Stimulated activated CD4-positive, alpha-beta T cell treated with anti-CD3 and anti-CD28 coated beads, Interleukin-2, amount 100 ng/mL, for 48 hours (primary cell): ENCODE measurements around the gene PNPLA5.

Experiments used
- DNase-seq, 2 donors: peaks; one replicate each; pipeline ENCODE4 v3.0.0-alpha.2; 2020

The PNPLA5 gene

GRCh38 chr22:43853328-43853931 is 38.4 kb downstream of the PNPLA5 start:
- DNase-seq: no peak

- no peak for DNase-seq
These were observed 39.1 kb downstream of the PNPLA5 start for GRCh38 chr22:43852573-43853327.

- DNase-seq: no peak
These were observed 39.9 kb downstream of the PNPLA5 start for GRCh38 chr22:43851979-43852307.

GRCh38 chr22:43851058-43851978 is 40.5 kb downstream of the PNPLA5 start:
- DNase-seq: no peak

GRCh38 chr22:43850529-43850928 is 41.3 kb downstream of the PNPLA5 start:
- no peak for DNase-seq

DNA sequence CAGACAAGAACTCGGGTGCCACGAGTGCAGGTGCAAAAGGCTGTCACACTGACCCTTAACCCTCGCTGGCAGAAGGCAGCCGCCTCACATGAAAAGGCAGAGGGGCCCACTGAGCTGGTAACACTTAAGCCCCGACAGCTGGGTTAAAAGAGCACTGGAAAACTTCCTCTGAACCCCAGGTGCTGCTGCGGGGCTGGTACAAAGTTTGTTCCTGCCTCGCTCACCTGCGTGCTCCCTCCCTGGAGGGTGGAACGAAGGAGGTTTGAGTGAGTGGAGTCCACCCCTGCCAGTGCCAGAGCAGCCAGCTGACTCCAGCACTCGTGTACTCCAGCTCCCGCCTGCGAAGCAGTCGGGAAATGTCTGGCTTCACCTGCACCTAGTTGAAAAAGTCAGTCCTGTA is 42.1 kb downstream of the PNPLA5 start:
- DNase-seq: no peak

- no peak for DNase-seq
These were observed 43.2 kb downstream of the PNPLA5 start for GRCh38 chr22:43848366-43849171.

GRCh38 chr22:43847376-43848289 is 44.2 kb downstream of the PNPLA5 start:
- no peak for DNase-seq

DNA sequence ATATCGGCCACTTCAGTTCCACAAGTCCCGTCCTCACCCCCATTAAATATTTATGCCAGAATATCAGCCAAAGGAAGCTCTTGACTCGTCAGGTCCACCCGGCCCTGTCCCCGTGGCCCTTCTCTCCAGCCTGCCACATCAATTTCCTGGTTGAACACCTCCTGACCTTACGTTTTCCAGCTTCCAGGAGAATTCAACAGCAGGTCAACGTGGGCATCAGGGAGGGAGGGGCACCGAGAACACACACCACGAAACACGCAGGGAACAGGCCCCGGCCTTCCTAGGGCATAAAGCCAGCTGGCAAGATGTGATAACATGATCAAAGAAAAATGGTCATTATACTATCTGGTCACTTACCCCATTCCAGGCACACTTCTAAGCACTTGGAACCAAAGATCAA is 44.8 kb downstream of the PNPLA5 start:
- DNase-seq: no peak

GRCh38 chr22:43845981-43846380 is 45.8 kb downstream of the PNPLA5 start:
- DNase-seq: no peak

DNA sequence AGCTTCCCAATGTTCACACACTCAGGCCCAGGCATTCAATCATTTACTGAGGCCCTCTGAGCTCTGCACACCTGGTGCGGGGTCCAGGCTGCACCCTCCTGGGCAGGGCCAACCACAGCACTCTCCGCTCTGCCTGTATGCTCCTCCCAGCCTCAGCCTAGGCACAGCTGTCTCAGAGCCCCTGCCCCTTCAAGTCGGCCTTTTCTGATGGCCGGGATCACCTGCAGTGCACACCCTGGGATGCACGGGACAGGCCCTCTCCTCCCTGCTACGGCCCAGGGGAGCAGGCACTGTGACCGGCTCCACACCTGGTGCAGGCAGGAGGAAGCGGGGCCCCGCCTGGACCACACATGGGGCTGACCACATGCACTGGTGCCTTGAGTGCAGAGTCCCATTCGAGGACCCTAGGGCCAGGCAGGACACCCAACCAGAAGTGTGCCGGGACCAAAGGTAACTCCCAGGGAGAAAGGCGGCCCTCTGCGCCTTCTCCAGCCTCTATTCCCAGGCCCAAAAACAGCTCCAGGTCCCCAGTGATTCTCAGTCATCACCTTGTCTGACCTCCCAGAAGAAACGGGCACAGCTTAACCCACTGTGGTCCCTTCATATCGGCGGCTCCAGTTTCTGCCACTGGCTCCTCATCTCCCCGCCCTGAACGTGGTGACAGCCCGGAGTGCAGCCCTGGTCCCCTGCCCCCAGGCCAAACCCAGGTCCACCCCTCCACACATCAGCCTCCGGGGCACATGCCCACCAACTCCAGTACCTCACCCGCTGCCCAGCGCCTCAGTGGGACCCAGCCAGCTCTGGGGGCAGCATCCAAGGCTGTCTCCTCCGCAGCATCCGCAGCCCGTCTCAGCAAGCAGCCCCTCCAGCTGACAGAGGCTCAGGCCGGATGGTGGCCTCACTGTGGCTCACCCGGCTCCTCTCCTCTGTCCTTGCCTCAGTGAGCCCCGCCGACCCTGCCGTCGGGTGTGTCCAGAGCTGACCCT is 47.0 kb downstream of the PNPLA5 start:
- DNase-seq: no peak

DNA sequence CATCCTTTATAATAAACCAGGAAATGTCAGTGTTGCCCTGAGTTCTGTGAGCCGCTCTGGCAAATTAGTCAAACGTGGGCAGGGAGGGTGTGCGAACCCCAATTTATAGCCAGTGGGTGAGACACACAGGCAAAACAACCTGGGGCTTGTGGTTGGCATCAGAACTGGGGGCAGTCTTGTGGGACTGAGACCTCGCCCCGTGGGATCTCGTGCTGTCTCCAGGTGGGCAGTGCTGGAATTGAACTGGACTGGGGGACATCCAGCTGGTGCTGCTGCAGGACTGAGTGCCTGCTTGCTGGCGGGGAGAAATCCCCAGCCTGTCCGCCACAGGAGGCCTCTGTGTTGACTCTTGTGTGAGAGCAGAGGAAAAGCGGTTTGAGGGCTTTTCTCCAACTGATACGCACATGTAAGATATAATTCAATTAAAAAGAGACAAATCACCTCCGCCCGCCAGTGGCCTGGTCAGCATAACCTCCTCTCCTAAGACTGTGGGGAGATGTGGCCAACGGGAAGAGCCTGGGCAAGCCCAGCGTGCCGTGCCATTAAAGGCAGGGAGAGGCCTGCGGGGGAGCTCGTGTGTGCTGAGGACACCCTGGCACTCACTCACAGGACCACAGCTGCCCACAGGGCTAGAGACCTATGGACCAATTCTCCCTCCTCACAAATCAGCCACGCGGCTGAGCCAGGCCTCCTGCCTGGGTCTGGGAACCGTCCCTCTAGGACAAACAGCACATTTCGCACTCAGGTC is 47.9 kb downstream of the PNPLA5 start:
- no peak for DNase-seq

DNA sequence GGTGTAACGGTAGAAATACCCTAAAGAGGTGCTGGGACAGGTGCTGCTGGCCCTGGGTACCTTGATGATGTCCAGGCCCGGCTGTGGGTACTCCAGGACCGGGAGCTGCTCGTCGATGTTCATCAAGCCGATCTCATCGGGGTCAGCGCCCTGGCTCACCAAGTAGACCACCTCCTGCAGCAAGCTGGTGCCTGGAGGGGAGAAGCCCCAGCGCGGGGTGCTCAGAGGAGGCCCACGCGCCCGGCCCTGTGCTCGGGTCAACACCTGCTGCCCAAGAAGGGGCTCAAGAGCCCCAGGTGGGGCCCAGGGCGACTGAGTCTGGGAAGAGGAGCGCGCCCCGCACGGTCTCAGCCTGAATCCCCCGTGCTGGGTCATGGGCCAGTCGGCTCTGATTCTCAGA is 50.1 kb downstream of the PNPLA5 start:
- DNase-seq: no peak

- DNase-seq: no peak
These were observed 51.0 kb downstream of the PNPLA5 start for GRCh38 chr22:43840851-43841250.

DNA sequence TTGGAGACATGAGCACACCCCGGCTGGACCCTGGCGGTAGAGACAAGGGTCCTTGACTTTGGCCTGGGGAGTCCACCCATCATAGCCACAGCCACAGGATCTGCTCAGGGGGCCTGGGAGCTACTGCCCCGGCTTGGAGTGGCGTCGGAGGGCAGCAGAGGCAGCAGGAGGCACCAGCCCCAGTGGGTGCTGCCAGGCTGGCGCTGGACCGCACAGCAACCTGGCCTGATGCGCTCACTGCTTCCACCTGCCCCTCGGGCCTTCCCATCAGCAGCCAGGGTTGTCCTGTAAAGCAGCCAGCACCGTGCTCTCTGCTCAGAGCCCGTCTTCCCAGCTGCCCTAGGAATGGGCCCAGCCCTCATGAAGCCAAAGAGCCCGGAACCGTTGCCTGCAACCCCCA is 51.4 kb downstream of the PNPLA5 start:
- no peak for DNase-seq

- DNase-seq: no peak
These were observed 52.0 kb downstream of the PNPLA5 start for GRCh38 chr22:43839781-43840180.

GRCh38 chr22:43838571-43839307 is 53.1 kb downstream of the PNPLA5 start:
- DNase-seq: no peak

DNA sequence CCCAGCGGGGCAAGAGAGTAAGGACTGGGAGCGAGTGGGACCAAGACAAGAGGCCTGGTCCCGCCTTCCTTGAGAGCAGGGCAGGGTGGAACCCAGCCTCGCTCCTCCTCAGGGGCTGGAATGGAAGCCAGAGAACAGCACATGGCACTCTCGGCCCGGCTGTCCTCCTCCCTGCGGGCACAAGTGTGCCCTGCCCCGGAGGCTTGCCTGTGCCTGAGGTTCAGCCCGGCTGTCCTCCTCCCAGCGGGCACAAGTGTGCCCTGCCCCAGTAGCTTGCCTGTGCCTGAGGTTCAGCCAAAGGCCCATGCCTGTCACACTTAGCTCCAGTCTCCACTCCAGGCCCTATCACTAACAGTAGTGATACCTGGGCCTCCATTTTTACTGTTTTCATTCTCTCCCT is 53.7 kb downstream of the PNPLA5 start:
- no peak for DNase-seq

DNA sequence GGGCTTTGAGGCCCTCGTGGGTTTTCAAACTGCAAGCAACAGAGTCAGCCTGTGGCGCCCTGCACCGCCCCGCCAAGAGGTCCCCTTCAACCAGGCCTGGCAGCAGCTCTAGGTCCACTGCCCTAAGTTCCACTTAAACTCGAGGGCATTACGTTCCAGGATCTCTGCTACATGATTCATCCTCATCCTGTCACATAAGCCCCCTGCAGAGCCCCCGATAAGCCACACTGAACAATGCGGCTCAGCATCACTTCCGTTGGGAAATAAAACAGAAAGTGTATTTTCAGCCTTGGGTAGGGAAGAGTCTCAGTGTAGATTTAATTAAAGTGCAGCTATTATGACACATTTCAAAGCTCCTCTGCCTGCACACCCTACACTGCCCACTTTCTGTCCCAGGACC is 54.1 kb downstream of the PNPLA5 start:
- DNase-seq: no peak
